HEK293 (cell line): ENCODE data around the gene DPH7.
A peak's percentile ranks its signal among the peaks of the same experiment; 100 is the strongest.

Experiments used
- CTCF ChIA-PET: fragments of 350-600 bp; formaldehyde crosslinking; extraction: SDS; loops from one replicate; lab custom pipeline; 2021; ENCODE audit warnings: antibody characterized with exemption; lab: Yijun Ruan, JAX
- POLR2A ChIA-PET: fragments of 300-600 bp; formaldehyde crosslinking; extraction: SDS; loops from one replicate; lab custom pipeline; 2020; ENCODE audit warnings: antibody characterized with exemption, inconsistent platforms; lab: Yijun Ruan, JAX
- H3K27ac ChIP-seq: fragments of 200-500 bp; sonication (Bioruptor generic); 2 replicates; pipeline ENCODE4 v1.5.1; 2014; ENCODE audit warnings: low read depth, low read length, control low read depth, inconsistent platforms; ENCODE audit errors: extremely low read depth
- H3K36me3 ChIP-seq, 2 experiments: fragments of 200-500 bp in 1 of 2; sonication (Bioruptor generic) in 1 of 2; 1 replicate in 1 of 2; 2 replicates in 1 of 2; pipeline ENCODE4 v1.5.1; 2014 to 2017; ENCODE audit warnings: inconsistent platforms in 2 of 2, low read length in 2 of 2; ENCODE audit not compliant: control insufficient read depth in 2 of 2, insufficient read depth in 1 of 2
- H3K4me1 ChIP-seq: fragments of 200-500 bp; sonication (Bioruptor generic); 2 replicates; pipeline ENCODE4 v1.5.1; 2014; ENCODE audit warnings: mild to moderate bottlenecking, low read length, inconsistent platforms; ENCODE audit not compliant: control insufficient read depth, insufficient read depth
- H3K4me3 ChIP-seq: 2 replicates; pipeline ENCODE4 v1.5.1; 2011; ENCODE audit warnings: low read depth, mild to moderate bottlenecking, control low read depth, low read length, moderate library complexity
- H3K9me3 ChIP-seq: fragments of 200-500 bp; sonication (Bioruptor generic); 2 replicates; pipeline ENCODE4 v1.5.1; 2014; ENCODE audit warnings: low read depth, low read length, inconsistent platforms; ENCODE audit not compliant: control insufficient read depth, insufficient read depth
- HOXD13 ChIP-seq: sonication (generic); formaldehyde crosslinking; IDR thresholded peaks from 2 replicates; pipeline ENCODE4 v1.8.0; 2022; ENCODE audit warnings: missing genetic modification reagents, borderline replicate concordance
- PRDM1 ChIP-seq: fragments of 450-650 bp; formaldehyde crosslinking; IDR thresholded peaks from 2 replicates; pipeline ENCODE4; 2016; ENCODE audit warnings: missing biosample characterization, missing genetic modification characterization
- ZBTB10 ChIP-seq: fragments of 450-650 bp; formaldehyde crosslinking; IDR thresholded peaks from 2 replicates; pipeline ENCODE4 v1.5.1; 2016; ENCODE audit warnings: missing biosample characterization, missing genetic modification characterization
- ZBTB17 ChIP-seq: fragments of 450-650 bp; formaldehyde crosslinking; IDR thresholded peaks from 2 replicates; pipeline ENCODE4 v1.5.1; 2016; ENCODE audit warnings: missing biosample characterization, missing genetic modification characterization
- ZNF174 ChIP-seq: fragments of 450-650 bp; formaldehyde crosslinking; IDR thresholded peaks from 2 replicates; pipeline ENCODE4 v1.5.0; 2017; ENCODE audit warnings: missing biosample characterization, mild to moderate bottlenecking, missing genetic modification characterization
- ZNF274 ChIP-seq, 2 experiments: fragments of 200-500 bp in 1 of 2; fragments of 450-650 bp in 1 of 2; sonication (Bioruptor generic) in 1 of 2; formaldehyde crosslinking in 1 of 2; IDR thresholded peaks; 2 replicates each; pipeline versions ENCODE4 v1.5.1 to v1.6.1; 2014 to 2016; ENCODE audit warnings: borderline replicate concordance in 1 of 2, inconsistent platforms in 1 of 2, low read length in 1 of 2, missing biosample characterization in 1 of 2, missing genetic modification characterization in 1 of 2
- ZNF280C ChIP-seq: fragments of 450-650 bp; formaldehyde crosslinking; IDR thresholded peaks from 2 replicates; pipeline ENCODE4 v1.5.1; 2016; ENCODE audit warnings: missing biosample characterization, missing genetic modification characterization
- ZNF37A ChIP-seq: fragments of 450-650 bp; IDR thresholded peaks from 2 replicates; pipeline ENCODE4 v1.5.1; 2018; ENCODE audit warnings: missing biosample characterization, missing genetic modification characterization
- ZNF423 ChIP-seq: fragments of 450-650 bp; formaldehyde crosslinking; IDR thresholded peaks from 2 replicates; pipeline ENCODE4 v1.5.1; 2016; ENCODE audit warnings: missing biosample characterization, missing genetic modification characterization
- ZNF555 ChIP-seq: fragments of 450-650 bp; formaldehyde crosslinking; conservative IDR thresholded peaks from 2 replicates; pipeline ENCODE4 v1.5.1; 2017; ENCODE audit warnings: missing biosample characterization, mild to moderate bottlenecking, missing genetic modification characterization, inconsistent platforms
- ZNF792 ChIP-seq: fragments of 450-650 bp; formaldehyde crosslinking; IDR thresholded peaks from 2 replicates; pipeline ENCODE4 v1.5.1; 2016; ENCODE audit warnings: missing biosample characterization, missing genetic modification characterization
- TF ChIP-seq, protein P1 (sequence below): sonication (generic); formaldehyde crosslinking; IDR thresholded peaks from 2 replicates; pipeline ENCODE4 v1.8.1; 2022; ENCODE audit warnings: mild to moderate bottlenecking, moderate library complexity, missing genetic modification reagents
- TF ChIP-seq, protein P2 (sequence below): fragments of 450-650 bp; formaldehyde crosslinking; conservative IDR thresholded peaks from 2 replicates; pipeline ENCODE4 v1.5.1; 2016; ENCODE audit warnings: low read depth, missing biosample characterization, missing genetic modification characterization
- TF ChIP-seq, protein P3 (sequence below): fragments of 450-650 bp; formaldehyde crosslinking; IDR thresholded peaks from 2 replicates; pipeline ENCODE4 v1.5.1; 2017; ENCODE audit warnings: missing biosample characterization, missing genetic modification characterization
- TF ChIP-seq, protein P4 (sequence below): fragments of 450-650 bp; formaldehyde crosslinking; IDR thresholded peaks from 2 replicates; pipeline ENCODE4 v1.5.1; 2016; ENCODE audit warnings: missing biosample characterization, missing genetic modification characterization

Gene DPH7

GRCh38 chr9:137590469-137591383 lies 12.0 kb upstream of the DPH7 start, which contains the start of gene ZMYND19 (continued):
- TF ChIP-seq, protein P1, sequence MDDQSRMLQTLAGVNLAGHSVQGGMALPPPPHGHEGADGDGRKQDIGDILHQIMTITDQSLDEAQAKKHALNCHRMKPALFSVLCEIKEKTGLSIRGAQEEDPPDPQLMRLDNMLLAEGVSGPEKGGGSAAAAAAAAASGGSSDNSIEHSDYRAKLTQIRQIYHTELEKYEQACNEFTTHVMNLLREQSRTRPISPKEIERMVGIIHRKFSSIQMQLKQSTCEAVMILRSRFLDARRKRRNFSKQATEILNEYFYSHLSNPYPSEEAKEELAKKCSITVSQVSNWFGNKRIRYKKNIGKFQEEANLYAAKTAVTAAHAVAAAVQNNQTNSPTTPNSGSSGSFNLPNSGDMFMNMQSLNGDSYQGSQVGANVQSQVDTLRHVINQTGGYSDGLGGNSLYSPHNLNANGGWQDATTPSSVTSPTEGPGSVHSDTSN (CRISPR knock-in tag) = peak; percentile 54; the same call in 1 of the 2 replicates
- TF ChIP-seq ZNF37A (tag by site-specific recombination) (no peak), ZBTB17 (tag by site-specific recombination) (peak; percentile 74), ZNF280C (no peak)
- TF ChIP-seq, protein P2, sequence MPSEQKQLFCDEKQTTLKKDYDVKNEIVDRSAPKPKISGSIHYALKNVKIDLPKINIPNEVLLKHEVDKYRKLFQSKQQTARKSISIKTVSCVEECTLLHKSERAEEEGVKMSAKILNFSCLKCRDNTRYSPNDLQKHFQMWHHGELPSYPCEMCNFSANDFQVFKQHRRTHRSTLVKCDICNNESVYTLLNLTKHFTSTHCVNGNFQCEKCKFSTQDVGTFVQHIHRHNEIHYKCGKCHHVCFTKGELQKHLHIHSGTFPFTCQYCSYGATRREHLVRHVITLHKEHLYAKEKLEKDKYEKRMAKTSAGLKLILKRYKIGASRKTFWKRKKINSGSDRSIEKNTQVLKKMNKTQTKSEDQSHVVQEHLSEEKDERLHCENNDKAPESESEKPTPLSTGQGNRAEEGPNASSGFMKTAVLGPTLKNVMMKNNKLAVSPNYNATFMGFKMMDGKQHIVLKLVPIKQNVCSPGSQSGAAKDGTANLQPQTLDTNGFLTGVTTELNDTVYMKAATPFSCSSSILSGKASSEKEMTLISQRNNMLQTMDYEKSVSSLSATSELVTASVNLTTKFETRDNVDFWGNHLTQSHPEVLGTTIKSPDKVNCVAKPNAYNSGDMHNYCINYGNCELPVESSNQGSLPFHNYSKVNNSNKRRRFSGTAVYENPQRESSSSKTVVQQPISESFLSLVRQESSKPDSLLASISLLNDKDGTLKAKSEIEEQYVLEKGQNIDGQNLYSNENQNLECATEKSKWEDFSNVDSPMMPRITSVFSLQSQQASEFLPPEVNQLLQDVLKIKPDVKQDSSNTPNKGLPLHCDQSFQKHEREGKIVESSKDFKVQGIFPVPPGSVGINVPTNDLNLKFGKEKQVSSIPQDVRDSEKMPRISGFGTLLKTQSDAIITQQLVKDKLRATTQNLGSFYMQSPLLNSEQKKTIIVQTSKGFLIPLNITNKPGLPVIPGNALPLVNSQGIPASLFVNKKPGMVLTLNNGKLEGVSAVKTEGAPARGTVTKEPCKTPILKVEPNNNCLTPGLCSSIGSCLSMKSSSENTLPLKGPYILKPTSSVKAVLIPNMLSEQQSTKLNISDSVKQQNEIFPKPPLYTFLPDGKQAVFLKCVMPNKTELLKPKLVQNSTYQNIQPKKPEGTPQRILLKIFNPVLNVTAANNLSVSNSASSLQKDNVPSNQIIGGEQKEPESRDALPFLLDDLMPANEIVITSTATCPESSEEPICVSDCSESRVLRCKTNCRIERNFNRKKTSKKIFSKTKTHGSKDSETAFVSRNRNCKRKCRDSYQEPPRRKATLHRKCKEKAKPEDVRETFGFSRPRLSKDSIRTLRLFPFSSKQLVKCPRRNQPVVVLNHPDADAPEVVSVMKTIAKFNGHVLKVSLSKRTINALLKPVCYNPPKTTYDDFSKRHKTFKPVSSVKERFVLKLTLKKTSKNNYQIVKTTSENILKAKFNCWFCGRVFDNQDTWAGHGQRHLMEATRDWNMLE (tag by site-specific recombination) = no peak
- TF ChIP-seq, protein P3, sequence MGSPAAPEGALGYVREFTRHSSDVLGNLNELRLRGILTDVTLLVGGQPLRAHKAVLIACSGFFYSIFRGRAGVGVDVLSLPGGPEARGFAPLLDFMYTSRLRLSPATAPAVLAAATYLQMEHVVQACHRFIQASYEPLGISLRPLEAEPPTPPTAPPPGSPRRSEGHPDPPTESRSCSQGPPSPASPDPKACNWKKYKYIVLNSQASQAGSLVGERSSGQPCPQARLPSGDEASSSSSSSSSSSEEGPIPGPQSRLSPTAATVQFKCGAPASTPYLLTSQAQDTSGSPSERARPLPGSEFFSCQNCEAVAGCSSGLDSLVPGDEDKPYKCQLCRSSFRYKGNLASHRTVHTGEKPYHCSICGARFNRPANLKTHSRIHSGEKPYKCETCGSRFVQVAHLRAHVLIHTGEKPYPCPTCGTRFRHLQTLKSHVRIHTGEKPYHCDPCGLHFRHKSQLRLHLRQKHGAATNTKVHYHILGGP (tag by site-specific recombination) = no peak

- Histone ChIP-seq H3K27ac (peak overlapping the region; percentile 75; the same call in 1 of the 2 replicates), H3K9me3 (no peaks in the 10 kb centered on the region), H3K36me3 (peaks cover 8 to 43% of the 10 kb centered on the region in 2 experiments; a peak in 2 of 3 replicates), H3K4me1 (peaks cover 2% of the 10 kb centered on the region; the same call in 1 of the 2 replicates), H3K4me3 (peak overlapping the region; percentile 69)
- ChIA-PET CTCF (interaction anchor here (0.6 to 1.5 kb wide), 4 partner anchors 8 to 55 kb away, joined by 3 to 6 read pairs (median 3); partner anchors contain the start of gene DPH7), POLR2A (interaction anchor here (1.4 to 4.2 kb wide), 10 partner anchors 9 to 131 kb away, joined by 3 to 43 read pairs (median 12); partner anchors contain the start of genes ARRDC1, DPH7, EHMT1 and MRPL41)
- TF ChIP-seq ZNF174 (tag by site-specific recombination) (no peak), ZNF274 (IDR thresholded peaks at IDR 0.05; ENCODE audit: low read length) (no peak), ZNF274 (tag by site-specific recombination; IDR thresholded peaks at IDR 0.05; ENCODE audit: borderline replicate concordance) (no peak), PRDM1 (tag by site-specific recombination) (no peak), ZNF792 (tag by site-specific recombination) (no peak), ZBTB10 (no peak), ZNF423 (tag by site-specific recombination) (no peak), ZNF555 (tag by site-specific recombination) (no peak), HOXD13 (no peak)
- TF ChIP-seq, protein P4, sequence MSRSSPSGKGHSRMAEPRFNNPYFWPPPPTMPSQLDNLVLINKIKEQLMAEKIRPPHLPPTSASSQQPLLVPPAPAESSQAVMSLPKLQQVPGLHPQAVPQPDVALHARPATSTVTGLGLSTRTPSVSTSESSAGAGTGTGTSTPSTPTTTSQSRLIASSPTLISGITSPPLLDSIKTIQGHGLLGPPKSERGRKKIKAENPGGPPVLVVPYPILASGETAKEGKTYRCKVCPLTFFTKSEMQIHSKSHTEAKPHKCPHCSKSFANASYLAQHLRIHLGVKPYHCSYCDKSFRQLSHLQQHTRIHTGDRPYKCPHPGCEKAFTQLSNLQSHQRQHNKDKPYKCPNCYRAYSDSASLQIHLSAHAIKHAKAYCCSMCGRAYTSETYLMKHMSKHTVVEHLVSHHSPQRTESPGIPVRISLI (tag by site-specific recombination) = no peak
These were observed 11.4 kb upstream of the DPH7 start for GRCh38 chr9:137590123-137590468.
